ENCODE results near the gene JPT2. TPM values are rescaled to one million over a fixed set of nuclear protein-coding genes. Genes with fewer than 3 reads are reported as not detected.
"Not testable (repeated sequence)": the region's sequence is repeated elsewhere in the genome, so short reads cannot be mapped to it uniquely, and the experiment has no call there.

Gene JPT2
- total RNA-seq, 1 donor: 45.9 TPM

- no peak overlapping the region for H3K4me3 ChIP-seq (ENCODE audit: low read depth, low read length)
- DNase-seq (ENCODE audit: low read depth): no peak
Measured at GRCh38 chr16:1731073-1731472, 53.0 kb downstream of the JPT2 start.

GRCh38 chr16:1731603-1732002 lies 53.5 kb downstream of the JPT2 start:
- H3K4me3 ChIP-seq (ENCODE audit: low read depth, low read length): no peak overlapping the region
- no peak for DNase-seq (ENCODE audit: low read depth)
- TF ChIP-seq CTCF (IDR thresholded peaks at IDR 0.05; ENCODE audit: insufficient read depth, low read length): no peak

More at GRCh38 chr16:1731073-1731472, 53.0 kb downstream of the JPT2 start:
- TF ChIP-seq CTCF (IDR thresholded peaks at IDR 0.05; ENCODE audit: insufficient read depth, low read length): no peak

DNA sequence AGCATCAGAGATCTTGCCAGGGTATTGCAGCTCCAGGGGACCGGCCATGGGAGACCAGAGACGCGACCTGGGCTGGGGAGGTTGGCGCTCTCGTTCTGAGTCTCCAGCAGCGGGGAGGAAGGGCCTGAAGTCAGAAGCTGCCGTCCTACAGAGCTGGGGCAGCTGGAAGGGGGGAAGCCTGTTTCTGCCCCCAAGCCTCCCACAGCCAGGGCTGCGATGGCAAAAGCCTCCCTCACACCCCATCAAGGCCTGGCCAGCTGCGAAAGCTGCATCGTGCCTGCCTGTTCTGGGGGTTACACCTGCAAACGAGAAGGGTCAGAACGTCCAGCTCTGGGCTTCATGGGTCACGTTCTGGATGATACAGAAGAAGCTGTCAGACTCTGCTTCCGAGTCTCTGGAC lies 54.0 kb downstream of the JPT2 start:
- H3K4me3 ChIP-seq (ENCODE audit: low read depth, low read length): no peak overlapping the region
- no peak for TF ChIP-seq CTCF (IDR thresholded peaks at IDR 0.05; ENCODE audit: insufficient read depth, low read length)
- DNase-seq (ENCODE audit: low read depth): no peak

DNA sequence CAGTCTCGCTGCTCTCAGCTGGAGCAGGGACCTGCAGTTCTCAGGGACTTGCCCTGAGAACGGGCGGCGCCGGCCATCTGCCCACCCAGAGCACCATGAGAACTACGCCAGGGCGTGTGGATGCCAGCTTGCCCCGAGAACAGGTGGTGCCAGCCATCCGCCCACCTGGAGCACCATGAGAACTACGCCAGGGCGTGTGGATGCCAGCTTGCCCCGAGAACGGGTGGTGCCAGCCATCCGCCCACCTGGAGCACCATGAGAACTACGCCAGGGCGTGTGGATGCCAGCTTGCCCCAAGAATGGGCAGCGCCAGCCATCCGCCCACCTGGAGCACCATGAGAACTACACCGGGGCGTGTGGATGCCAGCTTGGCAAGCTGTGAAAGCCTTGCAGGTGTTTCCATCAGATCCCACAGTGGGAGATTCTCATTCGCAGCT lies 54.5 kb downstream of the JPT2 start:
- DNase-seq (ENCODE audit: low read depth): not testable (repeated sequence)

DNA sequence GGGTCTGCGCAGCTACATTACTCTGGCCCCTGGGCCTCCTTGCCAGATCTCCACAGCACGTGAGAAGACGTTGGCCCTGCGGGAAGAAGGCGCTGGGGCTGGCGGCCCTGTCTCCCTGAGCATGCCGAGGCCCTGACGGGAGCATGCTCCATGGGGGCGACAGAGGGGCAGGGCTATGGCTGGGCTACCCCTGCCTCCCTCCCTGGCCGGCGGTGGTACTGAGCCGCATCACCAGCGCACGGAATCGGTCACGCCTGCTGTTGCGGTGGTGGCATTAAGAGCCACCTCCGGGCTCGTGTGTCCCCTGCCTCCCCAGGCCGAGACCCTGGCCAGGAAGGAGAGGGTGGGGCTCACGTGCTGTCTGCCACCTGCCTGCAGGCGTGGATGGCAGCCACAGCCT lies 56.0 kb downstream of the JPT2 start:
- TF ChIP-seq CTCF (IDR thresholded peaks at IDR 0.05; ENCODE audit: insufficient read depth, low read length): no peak

More for the DNA sequence above, 54.5 kb downstream of the JPT2 start:
- not testable (repeated sequence) for H3K4me3 ChIP-seq (ENCODE audit: low read depth, low read length)

GRCh38 chr16:1734816-1735215 lies 56.7 kb downstream of the JPT2 start:
- TF ChIP-seq CTCF (IDR thresholded peaks at IDR 0.05; ENCODE audit: insufficient read depth, low read length): no peak
- H3K4me3 ChIP-seq (ENCODE audit: low read depth, low read length): no peak overlapping the region
- no peak for DNase-seq (ENCODE audit: low read depth)

More for the DNA sequence above, 56.0 kb downstream of the JPT2 start:
- H3K4me3 ChIP-seq (ENCODE audit: low read depth, low read length): no peak overlapping the region
- no peak for DNase-seq (ENCODE audit: low read depth)

DNA sequence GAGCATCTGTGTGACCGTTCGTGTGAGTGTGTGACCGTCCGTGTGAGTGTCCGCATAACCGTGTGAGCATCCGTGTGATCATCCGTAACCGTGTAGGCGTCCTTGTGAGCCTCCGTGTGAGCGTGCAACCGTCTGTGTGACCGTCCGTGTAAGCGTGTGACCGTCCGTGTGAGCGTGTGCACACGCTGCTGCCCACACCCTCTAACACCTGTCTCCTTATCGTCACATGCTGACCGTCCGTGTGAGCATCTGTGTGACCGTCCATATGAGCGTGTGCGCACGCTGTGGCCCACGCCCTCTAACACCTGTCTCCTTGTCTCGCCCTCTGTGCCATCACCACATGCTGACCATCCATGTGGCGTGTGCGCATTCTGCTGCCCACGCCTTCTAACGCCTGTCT lies 62.2 kb downstream of the JPT2 start:
- TF ChIP-seq CTCF (IDR thresholded peaks at IDR 0.05; ENCODE audit: insufficient read depth, low read length): no peak
- H3K4me3 ChIP-seq (ENCODE audit: low read depth, low read length): no peak overlapping the region
- DNase-seq (ENCODE audit: low read depth): no peak

Measured in fibroblast of the aortic adventitia (primary cell).